ENCODE results near the gene NTSR2.
A peak's percentile ranks its signal among the peaks of the same experiment; 100 is the strongest.

Gene NTSR2

GRCh38 chr2:11669454-11670291, at the start of gene NTSR2:
TSS of gene NTSR2 (minus strand) at chr2:11670195. CDS start at chr2:11670129, 66 bp downstream.
- DNase-seq (ENCODE audit: low spot score) (peak; percentile 63), FAIRE-seq (peak; percentile 42)

- no peak for FAIRE-seq
- no peak for DNase-seq (ENCODE audit: low spot score)
Measured at GRCh38 chr2:11719230-11719977, 49.4 kb upstream of the NTSR2 start.

DNA sequence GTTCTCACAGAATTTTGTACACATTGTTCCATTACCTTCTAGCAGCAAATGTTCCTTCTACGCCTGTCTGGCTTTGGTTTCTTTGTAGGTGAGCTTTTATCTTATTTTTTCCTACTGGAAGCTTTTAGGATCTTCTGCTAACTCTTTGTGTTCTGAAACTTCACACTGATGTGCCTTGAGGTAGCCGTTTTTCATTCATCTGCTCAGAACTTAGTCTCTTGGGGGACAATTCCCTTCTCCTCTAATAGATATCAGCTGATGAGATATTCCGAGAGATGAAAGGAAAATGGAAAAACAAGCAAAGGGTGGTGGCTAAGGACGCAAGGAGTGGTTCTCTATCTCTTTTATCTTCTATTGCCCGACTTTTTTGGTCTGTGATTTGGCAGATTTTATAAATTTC, 48.6 kb upstream of the NTSR2 start:
- DNase-seq (ENCODE audit: low spot score) (no peak), FAIRE-seq (no peak)

DNA sequence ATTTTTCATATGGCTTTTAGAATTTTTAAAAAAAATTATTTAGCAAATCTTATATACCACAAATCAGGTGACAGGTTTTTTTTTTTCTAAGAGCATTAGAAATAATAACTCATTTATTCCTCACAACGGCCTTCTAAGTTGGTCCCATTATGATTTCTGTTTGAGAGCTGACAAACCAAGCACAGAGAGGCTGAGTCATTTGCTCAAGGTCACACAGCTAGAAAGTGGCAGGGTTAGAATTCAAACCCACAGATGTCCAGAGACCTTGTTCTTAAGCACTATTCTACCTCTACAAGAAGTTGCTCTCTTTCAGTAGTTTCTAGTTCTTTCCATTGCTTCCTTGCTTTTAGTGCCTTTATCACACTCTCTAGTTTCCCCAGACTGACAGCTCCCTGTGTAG, 47.6 kb upstream of the NTSR2 start:
- FAIRE-seq = no peak
- no peak for DNase-seq (ENCODE audit: low spot score)

DNA sequence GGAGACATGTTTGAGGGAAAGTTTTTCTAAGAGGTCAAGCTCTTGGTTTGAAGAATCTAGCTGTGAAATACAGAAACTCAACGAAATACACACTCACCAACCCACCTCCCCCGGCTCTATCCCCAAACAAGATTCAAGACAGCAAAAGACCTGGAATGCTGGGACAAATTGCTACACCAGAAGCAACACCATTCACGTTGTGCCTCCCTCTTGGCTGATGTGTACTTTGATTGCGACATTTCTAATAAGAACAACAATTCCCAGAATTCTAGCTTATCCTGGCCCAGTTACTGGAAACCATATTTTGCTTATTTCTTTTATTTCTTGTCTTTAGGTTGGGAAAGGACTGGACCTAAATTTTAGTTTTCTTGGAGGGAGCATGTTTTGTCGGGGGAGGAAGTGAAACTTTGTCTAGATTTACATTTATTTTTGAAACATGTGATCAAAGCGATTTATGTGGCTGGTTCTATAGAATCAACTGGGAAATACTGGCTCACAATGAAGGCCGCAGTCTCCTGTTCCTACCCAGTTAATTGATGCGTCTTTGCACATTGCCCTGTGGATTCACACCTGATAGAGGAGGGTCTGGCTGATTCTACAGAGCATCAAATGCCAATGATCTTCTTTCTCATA, 46.8 kb upstream of the NTSR2 start:
- DNase-seq (ENCODE audit: low spot score) (no peak), FAIRE-seq (no peak)

GRCh38 chr2:11715987-11716652, 46.1 kb upstream of the NTSR2 start:
- DNase-seq (ENCODE audit: low spot score) = no peak
- FAIRE-seq = no peak

DNA sequence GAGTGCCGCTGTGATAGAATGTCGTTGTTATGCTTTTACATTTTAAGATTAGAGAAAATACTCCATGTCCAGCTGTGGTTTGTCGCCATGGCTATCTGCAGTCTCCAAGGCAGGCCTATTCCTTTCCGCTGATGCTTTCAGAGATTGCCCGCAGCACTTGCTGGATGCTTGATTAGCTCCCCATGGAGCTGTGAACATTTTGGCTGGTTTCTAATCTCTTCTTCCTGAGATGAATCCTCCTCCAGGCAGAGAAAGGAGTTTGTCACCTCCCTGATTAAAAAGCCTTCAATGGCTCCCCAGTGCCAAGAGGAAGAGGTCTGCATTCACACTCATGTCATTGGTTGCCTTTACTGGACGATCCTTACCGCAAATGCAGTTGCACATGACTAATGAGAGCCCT, 43.8 kb upstream of the NTSR2 start:
- DNase-seq (ENCODE audit: low spot score) (no peak), FAIRE-seq (no peak)

- FAIRE-seq (no peak), DNase-seq (ENCODE audit: low spot score) (no peak)
Measured at GRCh38 chr2:11712866-11713265, 42.9 kb upstream of the NTSR2 start.

GRCh38 chr2:11711751-11712150, 41.8 kb upstream of the NTSR2 start:
- no peak for DNase-seq (ENCODE audit: low spot score)
- FAIRE-seq = no peak

DNA sequence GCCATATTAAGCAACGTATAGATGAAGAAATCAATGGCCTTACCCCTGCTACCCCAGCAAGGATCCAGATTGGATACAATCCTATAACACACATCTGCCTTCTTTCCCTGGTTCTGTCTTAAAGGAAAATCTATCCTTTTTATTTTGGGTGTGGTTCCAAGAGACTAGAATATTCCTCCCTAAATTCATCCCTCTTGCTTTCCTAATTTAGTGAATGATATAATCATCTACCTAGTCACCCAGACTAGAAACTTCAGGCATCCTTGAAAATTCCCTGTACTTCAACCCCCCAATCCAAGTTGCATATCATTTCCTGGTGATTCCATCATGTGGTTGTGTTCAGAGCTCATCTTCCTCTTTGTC, 41.3 kb upstream of the NTSR2 start:
- FAIRE-seq = no peak
- no peak for DNase-seq (ENCODE audit: low spot score)

- no peak for FAIRE-seq
Measured at GRCh38 chr2:11710632-11711353, 40.8 kb upstream of the NTSR2 start.

GRCh38 chr2:11710210-11710609, 40.2 kb upstream of the NTSR2 start:
- DNase-seq (ENCODE audit: low spot score) = peak; percentile 84
- peak; percentile 74 for FAIRE-seq

More at GRCh38 chr2:11710632-11711353, 40.8 kb upstream of the NTSR2 start:
- DNase-seq (ENCODE audit: low spot score) = no peak

- no peak for FAIRE-seq
- DNase-seq (ENCODE audit: low spot score) = no peak
Measured at GRCh38 chr2:11709293-11709692, 39.3 kb upstream of the NTSR2 start.

DNA sequence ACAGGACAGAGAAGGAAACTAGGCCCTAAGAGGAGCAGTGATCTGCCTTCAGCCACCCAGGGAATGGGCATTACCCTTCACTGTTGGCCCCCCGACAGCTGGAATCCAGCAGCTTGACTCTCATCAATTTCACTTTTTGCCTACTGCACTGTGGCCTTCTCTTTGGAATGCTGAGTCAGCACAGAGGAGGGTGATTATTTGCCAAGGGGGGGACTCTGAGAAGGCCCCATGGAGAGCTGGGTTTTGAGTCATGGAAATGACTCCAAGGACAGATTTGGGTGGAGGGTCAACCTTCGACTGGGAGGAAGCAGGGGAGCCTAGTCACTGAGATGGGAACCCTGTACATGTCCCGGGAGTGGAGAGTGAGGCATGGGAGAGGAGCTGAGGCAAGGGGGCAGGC, 38.1 kb upstream of the NTSR2 start:
- FAIRE-seq = no peak
- no peak for DNase-seq (ENCODE audit: low spot score)

DNA sequence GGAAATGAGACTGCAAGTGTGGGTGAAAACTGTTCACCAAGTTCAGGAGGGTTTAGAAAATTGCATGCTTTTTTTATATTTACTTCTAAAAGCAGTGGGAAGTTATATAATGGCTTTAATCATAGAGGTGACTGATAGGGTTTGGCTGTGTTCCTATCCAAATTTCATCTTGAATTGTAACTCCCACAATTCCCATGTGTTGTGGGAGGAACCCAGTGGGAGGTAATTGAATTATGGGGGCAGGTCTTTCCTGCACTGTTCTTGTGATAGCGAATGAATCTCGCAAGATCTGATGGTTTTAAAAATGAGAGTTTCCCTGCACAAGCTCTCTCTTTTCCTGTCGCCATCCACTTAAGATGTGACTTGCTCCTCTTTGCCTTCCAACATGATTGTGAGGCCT, 35.7 kb upstream of the NTSR2 start:
- no peak for FAIRE-seq
- no peak for DNase-seq (ENCODE audit: low spot score)

GRCh38 chr2:11705063-11705462, 35.1 kb upstream of the NTSR2 start:
- DNase-seq (ENCODE audit: low spot score) (no peak), FAIRE-seq (no peak)

DNA sequence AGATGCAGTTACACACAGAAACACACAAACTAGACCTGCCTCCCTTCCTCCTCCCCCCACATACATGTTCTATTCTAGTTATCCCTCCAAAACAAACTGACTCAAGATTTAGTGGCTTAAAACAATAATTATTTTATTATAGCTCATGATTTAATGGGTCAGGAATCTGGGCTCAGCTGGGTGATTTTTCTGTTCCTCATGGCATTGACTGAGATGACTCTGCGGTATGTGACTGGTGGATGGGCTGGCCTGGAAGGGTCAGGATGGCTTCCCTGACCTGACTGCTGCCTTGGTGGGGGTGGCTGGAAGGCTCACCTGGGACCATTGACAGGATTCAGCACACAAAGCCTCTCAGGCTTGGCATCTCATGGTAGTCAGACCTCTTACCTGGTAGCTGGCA, 33.7 kb upstream of the NTSR2 start:
- DNase-seq (ENCODE audit: low spot score) (no peak), FAIRE-seq (no peak)

DNA sequence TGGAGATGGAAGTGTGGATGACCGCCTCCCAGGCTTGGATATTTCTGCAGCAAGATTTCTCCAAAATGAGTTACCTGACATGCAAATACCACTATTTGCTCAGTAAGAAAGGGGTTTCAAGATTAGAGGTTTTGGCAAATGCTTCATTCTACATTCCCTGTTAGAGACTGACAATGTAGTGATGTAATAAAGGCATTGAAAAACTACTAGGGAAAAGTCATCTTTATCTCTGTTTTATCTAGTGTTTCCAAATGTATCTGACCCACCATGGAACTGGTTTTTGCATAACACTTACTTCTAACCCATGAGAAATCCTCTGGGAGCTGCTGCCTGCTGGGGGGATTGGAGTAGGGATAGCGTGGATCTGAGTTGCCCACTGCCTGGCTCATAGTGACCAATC, 33.0 kb upstream of the NTSR2 start:
- DNase-seq (ENCODE audit: low spot score) (no peak), FAIRE-seq (no peak)

GRCh38 chr2:11701751-11702301, 31.8 kb upstream of the NTSR2 start:
- no peak for FAIRE-seq

GRCh38 chr2:11701206-11701605, 31.2 kb upstream of the NTSR2 start:
- FAIRE-seq (no peak), DNase-seq (ENCODE audit: low spot score) (no peak)

More at GRCh38 chr2:11701751-11702301, 31.8 kb upstream of the NTSR2 start:
- no peak for DNase-seq (ENCODE audit: low spot score)

Data from urothelium cell line (cell line).